AG08396 (cell line): Measurements from ENCODE around the gene GPR132.
"Not testable (repeated sequence)": the region's sequence is repeated elsewhere in the genome, so short reads cannot be mapped to it uniquely, and the experiment has no call there.

Experiments used
- DNase-seq: peaks from one replicate; pipeline ENCODE4 v3.0.0; 2012; ENCODE audit warnings: low spot score, mixed read lengths

The GPR132 gene

DNA sequence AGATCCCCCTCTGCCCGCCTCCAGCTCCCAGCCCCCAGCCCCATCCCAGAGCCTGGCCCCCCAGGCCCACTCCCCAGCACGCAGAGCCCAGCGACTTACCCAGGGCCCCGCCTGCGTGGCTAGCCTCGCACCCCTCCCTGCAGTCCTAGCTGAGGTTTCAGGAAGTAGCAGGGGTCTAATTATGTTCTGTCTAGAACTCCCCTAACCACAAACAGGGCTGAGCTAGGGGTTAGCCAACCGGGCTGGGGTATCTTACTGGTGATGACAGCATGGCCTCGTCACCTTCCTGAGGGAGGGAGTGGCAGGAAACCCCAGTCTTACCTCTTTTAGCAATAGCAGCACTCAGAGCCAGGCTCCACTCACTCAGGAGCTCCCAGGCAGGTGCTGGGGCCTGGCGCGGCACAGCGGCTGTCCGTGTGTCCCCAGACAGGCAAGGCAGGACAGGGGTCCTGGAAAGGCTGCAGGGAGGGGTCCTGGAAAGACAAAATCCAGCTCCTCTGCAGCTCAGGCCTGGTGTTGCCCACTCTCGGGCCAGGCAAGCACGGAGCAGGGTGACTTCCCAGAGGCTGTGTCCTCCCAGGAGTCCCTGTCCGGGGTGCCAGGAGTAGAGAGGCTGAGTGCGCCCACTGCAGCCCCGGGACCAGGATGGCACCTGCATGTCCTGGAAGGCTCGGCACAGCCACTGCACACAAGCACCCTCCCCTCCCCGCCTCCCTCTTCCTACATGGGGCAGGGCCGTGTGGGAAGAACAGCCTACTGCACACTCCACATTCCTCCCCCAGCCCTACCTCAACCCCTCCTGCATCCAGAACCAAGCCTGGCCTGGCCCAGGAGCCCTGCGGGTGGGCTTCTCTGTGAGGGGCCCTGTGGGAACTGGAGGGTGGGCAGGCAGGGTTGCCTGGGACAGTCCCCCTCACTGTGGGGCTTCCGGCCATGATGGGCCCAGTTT, at the start of gene GPR132:
TSS of gene GPR132 (minus strand) at position 151 of the 949 bp plus-strand sequence. CDS start 10,010 bp downstream, outside the sequence.
- no peak for DNase-seq

GRCh38 chr14:105109243-105109642, 44.0 kb upstream of the GPR132 start:
- DNase-seq: not testable (repeated sequence)

DNA sequence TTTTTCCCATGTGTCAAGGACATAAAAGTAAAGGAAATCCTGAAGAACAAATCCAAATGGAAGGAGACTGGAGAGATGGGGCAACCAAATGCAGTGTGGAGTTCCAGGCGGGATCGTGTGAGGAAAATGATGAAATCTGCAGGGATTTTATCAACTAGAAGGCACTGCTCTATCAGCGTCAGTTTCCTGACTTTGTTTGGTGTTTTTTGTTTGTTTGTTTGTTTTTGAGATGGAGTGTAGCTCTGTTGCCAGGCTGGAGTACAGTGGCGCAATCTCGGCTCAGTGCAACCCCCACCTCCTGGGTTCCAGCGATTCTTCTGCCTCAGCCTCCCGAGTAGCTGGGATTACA, 43.3 kb upstream of the GPR132 start:
- DNase-seq: no peak

DNA sequence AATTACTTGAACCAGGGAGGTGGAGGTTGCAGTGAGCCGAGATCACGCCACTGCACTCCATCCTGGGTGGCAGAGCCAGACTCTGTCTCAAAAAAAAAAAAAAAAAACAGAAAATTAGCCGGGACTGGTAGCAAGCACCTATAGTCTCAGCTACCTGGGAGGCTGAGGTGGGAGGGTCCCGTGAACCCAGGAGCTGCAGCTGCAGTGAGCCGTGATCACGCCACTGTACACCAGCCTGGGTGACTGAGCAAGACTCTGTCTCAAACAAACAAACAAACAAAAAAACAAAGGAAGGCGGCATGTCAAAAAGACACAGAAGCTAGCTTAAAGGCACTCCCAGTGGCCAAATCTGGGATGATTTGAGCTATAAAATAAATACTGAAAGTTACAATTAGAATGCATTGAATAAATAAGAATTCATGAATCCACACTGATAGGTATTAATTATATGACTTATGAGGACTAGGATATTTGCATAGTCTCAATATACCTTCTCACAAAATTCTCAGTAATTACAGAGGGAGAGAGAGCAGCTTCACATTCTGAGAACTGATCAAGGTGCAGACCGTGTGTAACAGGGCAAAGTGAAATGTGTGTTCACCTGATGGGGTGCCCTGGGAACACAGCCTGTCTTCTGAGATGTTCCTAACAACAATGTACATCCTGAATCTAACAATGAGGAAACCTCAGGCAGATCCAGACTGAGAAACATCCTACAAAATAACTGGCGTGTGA, 42.7 kb upstream of the GPR132 start:
- peak; percentile 3 for DNase-seq

- no peak for DNase-seq
Observed at GRCh38 chr14:105107351-105107750, 42.1 kb upstream of the GPR132 start.

GRCh38 chr14:105105158-105105557, 39.9 kb upstream of the GPR132 start:
- no peak for DNase-seq

GRCh38 chr14:105102893-105103292, 37.7 kb upstream of the GPR132 start:
- DNase-seq: peak; percentile 1

GRCh38 chr14:105102361-105102870, 37.2 kb upstream of the GPR132 start:
- DNase-seq: no peak

- no peak for DNase-seq
Observed at GRCh38 chr14:105100910-105101309, 35.7 kb upstream of the GPR132 start.

GRCh38 chr14:105099778-105100177, 34.5 kb upstream of the GPR132 start:
- DNase-seq: no peak

DNA sequence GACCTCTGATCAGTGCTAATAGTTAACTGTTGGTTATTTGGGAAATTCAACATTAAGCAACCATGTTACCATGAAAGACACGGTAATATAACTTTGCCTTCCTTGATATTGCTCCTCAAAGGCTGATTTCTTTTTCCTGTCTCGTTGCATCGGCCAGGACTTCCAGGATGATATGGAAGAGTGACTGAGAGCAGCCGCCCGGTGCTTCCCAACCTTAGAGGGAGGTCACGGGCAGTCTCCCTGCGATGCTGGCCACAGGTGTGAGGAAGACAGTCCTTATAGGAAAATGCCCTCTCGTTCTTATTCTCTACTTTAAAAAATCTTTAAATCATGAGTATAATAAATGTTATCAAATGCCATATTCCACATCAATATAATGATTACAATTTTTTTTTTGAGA, 33.1 kb upstream of the GPR132 start:
- no peak for DNase-seq

- DNase-seq: no peak
Observed at GRCh38 chr14:105097794-105098127, 32.5 kb upstream of the GPR132 start.

DNA sequence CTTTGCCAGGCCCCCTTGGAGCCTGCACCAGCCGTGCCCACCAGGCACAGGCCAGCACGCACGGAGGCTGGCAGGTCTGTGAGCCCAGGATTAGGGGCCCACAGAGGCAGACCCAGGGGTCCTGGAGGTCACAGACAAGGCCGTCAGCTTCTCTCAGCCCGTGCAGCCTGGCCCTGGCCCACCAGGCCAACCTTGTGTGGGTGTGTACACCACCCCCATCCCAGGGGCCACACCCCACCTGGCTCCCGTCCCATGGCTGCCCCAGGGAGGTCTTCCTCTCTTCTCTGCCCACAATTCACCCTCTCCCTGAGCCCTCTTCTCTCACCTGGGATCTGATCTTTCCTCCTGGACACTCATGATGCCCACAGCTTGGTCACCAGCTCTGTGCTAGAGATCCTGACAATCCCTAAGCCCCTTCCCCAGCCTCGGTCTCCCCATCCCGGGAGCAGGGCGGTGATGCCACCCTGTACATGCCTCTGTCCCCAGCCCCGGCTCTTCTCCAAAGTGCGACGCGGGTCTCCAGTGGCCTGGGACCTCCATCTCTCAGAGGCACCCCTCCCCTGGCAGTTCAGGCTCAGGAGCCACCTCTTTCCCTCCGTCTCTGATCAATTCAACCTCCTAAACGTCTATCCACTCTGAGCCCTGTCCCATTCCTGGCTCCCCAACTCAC, 31.1 kb upstream of the GPR132 start:
- no peak for DNase-seq

GRCh38 chr14:105095236-105095805, 30.1 kb upstream of the GPR132 start:
- DNase-seq: no peak

GRCh38 chr14:105094193-105094907, 29.1 kb upstream of the GPR132 start:
- DNase-seq: peak; percentile 12

DNA sequence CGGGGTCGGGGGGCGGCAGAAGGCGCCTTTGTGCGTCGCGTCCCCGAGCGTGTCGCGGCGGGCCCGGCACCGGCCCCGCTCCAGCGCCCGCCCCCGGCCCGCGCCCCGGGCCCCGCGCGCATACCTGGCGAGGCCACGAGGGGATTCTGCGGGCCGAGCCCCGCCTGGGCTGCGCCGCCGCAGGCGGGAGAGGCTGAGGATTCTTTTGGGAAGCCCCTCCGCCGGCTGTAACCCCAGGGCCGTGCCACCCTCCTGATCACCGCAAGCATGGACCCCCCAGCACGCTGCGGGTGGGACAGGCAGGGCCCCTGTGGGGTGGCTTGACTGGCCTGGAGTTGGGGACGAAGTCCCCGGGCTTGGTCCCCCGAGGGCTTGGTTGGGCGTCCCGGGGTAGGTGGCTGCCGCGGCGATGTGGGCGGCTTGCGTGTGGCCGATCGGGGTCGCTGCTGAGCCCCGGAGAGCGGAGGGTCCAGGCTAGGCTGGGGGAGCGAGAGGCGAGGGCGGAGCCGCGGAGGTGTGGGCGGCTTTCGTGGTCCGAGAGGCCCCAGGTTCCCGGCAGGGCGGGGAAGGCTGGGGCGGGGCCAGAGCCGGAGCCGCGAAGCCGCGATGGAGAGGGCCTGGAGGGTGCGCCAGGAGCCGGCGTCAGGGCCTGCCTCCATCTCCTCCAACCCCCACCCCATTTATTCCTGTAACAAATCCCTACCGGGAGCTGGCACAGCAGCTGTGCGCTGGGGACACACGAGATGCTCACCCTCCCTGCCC, 28.4 kb upstream of the GPR132 start:
- DNase-seq: peak; percentile 88

DNA sequence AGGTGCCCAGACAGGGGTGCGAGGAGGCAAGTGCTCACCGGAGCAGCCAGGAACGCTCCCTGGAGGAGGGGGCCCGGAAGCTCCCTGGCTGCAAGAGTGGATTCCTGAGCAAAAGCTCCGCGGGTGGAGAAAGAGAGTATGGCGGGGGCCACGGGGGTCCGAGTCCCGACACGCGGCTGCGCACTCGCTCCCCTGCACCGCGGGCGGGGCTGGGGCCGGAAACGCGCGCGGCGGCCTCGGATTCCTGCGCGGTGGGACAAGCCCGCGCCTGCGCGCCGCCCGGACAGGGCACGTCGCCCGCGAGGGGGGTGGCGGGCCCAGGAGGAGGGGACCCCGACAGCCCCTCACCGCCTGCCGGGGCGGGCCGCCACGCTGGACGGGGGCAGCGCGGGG, 27.8 kb upstream of the GPR132 start:
- peak; percentile 93 for DNase-seq

- peak; percentile 41 for DNase-seq
Observed at GRCh38 chr14:105092171-105093037, 27.2 kb upstream of the GPR132 start.

DNA sequence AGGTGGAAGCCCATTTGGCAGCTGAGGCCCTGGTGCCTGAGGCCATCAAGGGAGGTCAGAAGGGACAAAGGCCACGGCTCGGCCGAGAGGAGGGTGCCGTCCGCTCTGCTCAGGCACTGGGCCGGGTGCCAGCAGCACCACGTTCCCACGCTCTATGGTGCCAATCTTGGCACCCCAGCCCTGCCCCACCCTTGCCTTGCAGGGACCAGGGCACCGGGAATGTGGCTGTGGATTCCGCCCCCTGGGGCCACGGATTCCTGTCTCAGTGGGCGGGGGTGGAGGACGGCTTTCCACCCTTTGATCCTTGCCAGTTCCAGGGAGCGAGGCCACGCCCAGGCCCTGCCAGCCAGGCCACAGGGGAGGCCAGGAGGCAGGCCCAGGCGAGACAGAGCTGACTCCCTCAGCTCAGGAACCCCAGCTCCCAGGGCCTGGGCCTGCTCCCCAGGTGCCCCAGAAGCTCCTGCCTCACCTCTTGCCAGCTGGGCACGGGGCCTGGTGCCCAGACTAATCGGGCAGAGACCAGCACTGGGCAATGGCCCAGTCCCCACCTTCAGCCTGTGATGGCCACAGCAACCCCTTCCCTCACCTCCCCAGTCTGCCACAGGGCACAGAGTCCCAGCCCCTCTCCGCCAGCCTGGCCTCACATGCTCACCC, 26.4 kb upstream of the GPR132 start:
- DNase-seq: peak; percentile 70
